PFSK-1 (cell line): ENCODE data around the gene IRF7.

Source experiments
- FOXP2 ChIP-seq: optimal IDR thresholded peaks from 2 replicates; pipeline ENCODE3; 2011; ENCODE audit warnings: borderline replicate concordance, control low read depth, inconsistent platforms; ENCODE audit not compliant: insufficient read depth; ENCODE audit errors: extremely low read length, extremely low read depth
- POLR2AphosphoS5 ChIP-seq: IDR thresholded peaks from 2 replicates; pipeline ENCODE4 v1.6.1; 2012; ENCODE audit warnings: low read depth, mild to moderate bottlenecking, control low read depth, low read length, moderate library complexity
- TF ChIP-seq, protein P1 (sequence below), 2 experiments: IDR thresholded peaks; 2 replicates each; pipeline versions ENCODE4 v1.6.1 to v1.8.0; 2011 to 2012; ENCODE audit warnings: low read depth in 2 of 2, low read length in 2 of 2, control low read depth in 1 of 2, inconsistent platforms in 1 of 2, mild to moderate bottlenecking in 1 of 2, moderate library complexity in 1 of 2; ENCODE audit not compliant: insufficient read depth in 1 of 2

DNA sequence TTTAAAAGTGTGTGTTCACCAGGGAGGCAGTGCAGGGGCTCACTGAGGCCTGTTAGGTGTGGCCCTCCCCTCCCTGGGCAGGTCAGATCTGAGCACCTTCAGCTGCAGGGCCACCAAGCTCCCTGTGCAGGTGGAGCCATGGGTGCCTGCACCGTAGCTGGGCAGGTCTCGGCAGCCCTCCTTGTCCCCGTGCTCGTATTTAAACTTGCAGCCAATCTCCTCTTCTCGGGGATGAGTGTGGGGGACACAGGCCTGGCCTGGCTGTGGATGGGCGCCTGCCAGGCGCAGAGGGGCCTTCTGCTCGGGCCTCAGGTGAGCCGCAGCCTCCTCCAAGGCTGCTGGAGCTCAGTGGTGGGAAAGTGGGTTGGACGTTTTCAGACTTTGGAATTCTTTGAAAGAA lies 20.4 kb downstream of the IRF7 start:
- no peak for TF ChIP-seq POLR2AphosphoS5
- TF ChIP-seq, protein P1, sequence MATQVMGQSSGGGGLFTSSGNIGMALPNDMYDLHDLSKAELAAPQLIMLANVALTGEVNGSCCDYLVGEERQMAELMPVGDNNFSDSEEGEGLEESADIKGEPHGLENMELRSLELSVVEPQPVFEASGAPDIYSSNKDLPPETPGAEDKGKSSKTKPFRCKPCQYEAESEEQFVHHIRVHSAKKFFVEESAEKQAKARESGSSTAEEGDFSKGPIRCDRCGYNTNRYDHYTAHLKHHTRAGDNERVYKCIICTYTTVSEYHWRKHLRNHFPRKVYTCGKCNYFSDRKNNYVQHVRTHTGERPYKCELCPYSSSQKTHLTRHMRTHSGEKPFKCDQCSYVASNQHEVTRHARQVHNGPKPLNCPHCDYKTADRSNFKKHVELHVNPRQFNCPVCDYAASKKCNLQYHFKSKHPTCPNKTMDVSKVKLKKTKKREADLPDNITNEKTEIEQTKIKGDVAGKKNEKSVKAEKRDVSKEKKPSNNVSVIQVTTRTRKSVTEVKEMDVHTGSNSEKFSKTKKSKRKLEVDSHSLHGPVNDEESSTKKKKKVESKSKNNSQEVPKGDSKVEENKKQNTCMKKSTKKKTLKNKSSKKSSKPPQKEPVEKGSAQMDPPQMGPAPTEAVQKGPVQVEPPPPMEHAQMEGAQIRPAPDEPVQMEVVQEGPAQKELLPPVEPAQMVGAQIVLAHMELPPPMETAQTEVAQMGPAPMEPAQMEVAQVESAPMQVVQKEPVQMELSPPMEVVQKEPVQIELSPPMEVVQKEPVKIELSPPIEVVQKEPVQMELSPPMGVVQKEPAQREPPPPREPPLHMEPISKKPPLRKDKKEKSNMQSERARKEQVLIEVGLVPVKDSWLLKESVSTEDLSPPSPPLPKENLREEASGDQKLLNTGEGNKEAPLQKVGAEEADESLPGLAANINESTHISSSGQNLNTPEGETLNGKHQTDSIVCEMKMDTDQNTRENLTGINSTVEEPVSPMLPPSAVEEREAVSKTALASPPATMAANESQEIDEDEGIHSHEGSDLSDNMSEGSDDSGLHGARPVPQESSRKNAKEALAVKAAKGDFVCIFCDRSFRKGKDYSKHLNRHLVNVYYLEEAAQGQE (IDR thresholded peaks at IDR 0.05; ENCODE audit: insufficient read depth in 1 of 2, low read depth in 2 of 2, low read length in 2 of 2), result no peak
- no peak for TF ChIP-seq FOXP2
